ENCODE measurements around the gene KAZALD1. TPM values are rescaled to one million over a fixed set of nuclear protein-coding genes. Genes with fewer than 3 reads are reported as not detected.

The KAZALD1 gene
- total and polyA plus RNA-seq, 2 donors (not counting 1 experiment from before 2014, with no cell fraction given): 0.34 to 0.37 TPM

- Histone ChIP-seq H3K36me3 (replicated peaks in 1 of 2; ENCODE audit: control extremely low read depth in 1 of 2, control insufficient read depth in 1 of 2, extremely low read depth in 1 of 2, insufficient read depth in 2 of 2, low read length in 1 of 2) (no peaks in the 10 kb centered on the region), H3K79me2 (ENCODE audit: control insufficient read depth, insufficient read depth, low read length) (no peaks in the 10 kb centered on the region), H2AFZ (ENCODE audit: insufficient read depth, low read depth, low read length, poor library complexity, severe bottlenecking) (peak overlapping the region; percentile 41), H3K4me1 (ENCODE audit: control insufficient read depth in 2 of 2, insufficient read depth in 2 of 2, low read length in 2 of 2) (peaks cover 50 to 53% of the 10 kb centered on the region in 2 donors), H3K9me3 (ENCODE audit: control extremely low read depth in 1 of 3, control insufficient read depth in 2 of 3, insufficient read depth in 1 of 3, low read length in 2 of 3) (peaks cover 0 to 10% (median 0%) of the 10 kb centered on the region in 3 donors), H4K20me1 (ENCODE audit: control insufficient read depth, insufficient read depth, low read length, poor library complexity, severe bottlenecking) (peaks cover 5% of the 10 kb centered on the region), H3K4me2 (replicated peaks; ENCODE audit: low read depth, low read length, poor library complexity, severe bottlenecking) (peak overlapping the region; percentile 98), H3K27ac (ENCODE audit: low read length in 2 of 2) (no peak overlapping the region), H3K27me3 (replicated peaks in 1 of 4; ENCODE audit: control extremely low read depth in 1 of 4, control insufficient read depth in 3 of 4, insufficient read depth in 4 of 4, low read length in 3 of 4) (peaks cover 0 to 52% (median 21%) of the 10 kb centered on the region in 4 experiments), H3K9ac (ENCODE audit: low read length) (peak overlapping the region; percentile 59), H3K4me3 (ENCODE audit: control extremely low read depth in 1 of 5, extremely low read depth in 1 of 5, insufficient read depth in 1 of 5, low read depth in 2 of 5, low read length in 4 of 5) (peak overlapping the region in 4 of 5 experiments; percentile 26 to 71 (median 60))
- intact Hi-C loops (cut with micrococcal nuclease): loop anchor here (1.0 to 10.0 kb wide), 2 partner anchors 25 to 58 kb away; no protein-coding TSS in a partner anchor
- 4% methylated on average over 46 of the region's 49 CpGs for WGBS (ENCODE audit: insufficient coverage)
- ATAC-seq (ENCODE audit: low read depth) (peak; percentile 56), DNase-seq (peak; percentile 75)
- Mint-ChIP-seq H3K4me3 (peak overlapping the region; percentile 98), H3K4me1 (peaks cover 51% of the 10 kb centered on the region), H3K27me3 (peaks cover 25% of the 10 kb centered on the region), H3K9me3 (ENCODE audit: insufficient read depth) (no peaks in the 10 kb centered on the region), H3K27ac (no peak overlapping the region)
- TF ChIP-seq CTCF (IDR thresholded peaks at IDR 0.05): no peak
- TF ChIP-seq EZH2 (IDR thresholded peaks at IDR 0.05; ENCODE audit: borderline replicate concordance, insufficient read depth, low read depth, low read length, poor library complexity, severe bottlenecking): peak; percentile 98
- ChIA-PET CTCF (interaction anchor here (0.7 to 16.1 kb wide), 11 partner anchors 7 to 75 kb away, joined by 3 to 306 read pairs (median 10); partner anchors contain the start of genes KAZALD1, PDZD7 and SFXN3), POLR2A (interaction anchor here (0.6 kb wide), 1 partner anchor 47 kb away, joined by 4 read pairs; no protein-coding TSS in a partner anchor)
Measured at GRCh38 chr10:101066146-101066895, 4.5 kb downstream of the KAZALD1 start.

Measured in B cell (primary cell).